Ascending aorta (tissue), 2 donors: ENCODE measurements around the gene NAT9. TPM values are rescaled to one million over a fixed set of nuclear protein-coding genes. Genes with fewer than 3 reads are reported as not detected.

Experiments
- DNase-seq, 2 donors: peaks; one replicate each; pipeline ENCODE4 v3.0.0-alpha.2; 2019; ENCODE audit warnings: low spot score in 2 of 2
- H3K27ac ChIP-seq, 2 donors: fragments of 200-600 bp; sonication (generic); one replicate each; pipeline ENCODE4 v1.5.1; 2016 to 2017; ENCODE audit warnings: mild to moderate bottlenecking in 1 of 2
- H3K27me3 ChIP-seq: fragments of 200-600 bp; sonication (generic); one replicate; pipeline ENCODE4 v1.5.1; 2017
- H3K36me3 ChIP-seq, 2 donors: fragments of 200-600 bp; sonication (generic); one replicate each; pipeline ENCODE4 v1.5.1; 2016
- H3K4me1 ChIP-seq, 2 donors: fragments of 200-600 bp; sonication (generic); one replicate each; pipeline ENCODE4 v1.5.1; 2016 to 2017; ENCODE audit warnings: mild to moderate bottlenecking in 1 of 2
- H3K4me3 ChIP-seq, 2 donors: fragments of 200-600 bp; sonication (generic); one replicate each; pipeline ENCODE4 v1.5.1; 2016 to 2017; ENCODE audit warnings: mild to moderate bottlenecking in 1 of 2
- H3K9me3 ChIP-seq, 2 donors: fragments of 200-600 bp; sonication (generic); one replicate each; pipeline ENCODE4 v1.5.1; 2016
- intact Hi-C: fragments of 100-400 bp; cut with DNase I; formaldehyde crosslinking; loops from one replicate; pipeline ENCODE4 v1.15.1; 2023
- total RNA-seq: library from RNA; depleted of rRNA; stranded (reverse); fragments of >200 nt; gene quantifications from one replicate; pipeline ENCODE4 v1.1.0, GENCODE V29; 2016
- TF ChIP-seq, protein P1 (sequence below), 3 experiments: fragments of 200-600 bp in 2 of 3; fragments of 450-650 bp in 1 of 3; sonication (generic) in 2 of 3; IDR thresholded peaks; one replicate each; pipeline ENCODE4 v1.5.1; 2016 to 2019; ENCODE audit warnings: antibody characterized with exemption in 3 of 3, mild to moderate bottlenecking in 1 of 3, moderate library complexity in 1 of 3

Gene NAT9
- total RNA-seq, 1 donor from 2014 or later, result 13.3 TPM

DNA sequence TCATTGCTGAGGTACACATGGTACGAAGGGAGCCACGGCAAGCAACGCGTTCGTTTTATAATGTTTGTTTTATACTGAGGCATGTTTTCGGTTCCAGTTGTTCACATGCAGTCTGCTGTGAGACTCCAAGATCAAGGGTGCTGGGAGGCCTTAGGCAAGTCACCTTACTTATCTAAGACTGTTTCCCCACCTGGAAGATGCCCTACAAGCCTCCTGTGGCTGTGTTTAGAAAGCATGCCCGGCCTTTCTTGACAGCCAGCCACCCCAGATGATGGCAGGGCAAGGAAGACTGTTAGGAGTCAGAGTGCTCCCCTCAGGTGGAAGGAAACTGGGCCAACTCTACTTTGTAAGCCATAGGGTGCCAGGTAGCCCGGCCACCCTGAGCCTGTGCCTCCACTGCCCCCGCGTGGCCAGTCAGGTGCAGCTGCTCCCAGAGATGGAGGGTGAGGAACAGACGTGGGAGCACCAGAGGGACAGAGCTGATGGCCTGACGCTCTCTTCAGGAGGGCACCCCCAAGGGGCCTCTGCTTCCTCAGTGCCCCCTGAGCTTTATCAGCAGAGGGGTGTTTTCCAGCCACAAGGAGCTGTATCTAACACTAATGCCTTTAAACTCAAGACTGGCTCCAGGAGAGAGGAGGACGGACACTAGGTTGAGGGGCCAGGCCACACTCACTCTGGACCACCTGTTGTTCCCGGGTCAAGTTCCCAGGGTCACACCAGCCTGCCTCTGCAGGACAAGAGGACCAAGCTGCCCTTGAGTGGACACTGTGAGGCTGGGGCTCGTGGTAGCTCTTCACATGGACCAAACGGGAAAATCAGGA is 5.4 kb downstream of the NAT9 start:
- no peaks in the 10 kb centered on the region for H3K27me3 ChIP-seq
- intact Hi-C loops, result loop anchor here (1.0 to 10.0 kb wide), 3 partner anchors 26 to 566 kb away; partner anchors contain the start of gene RPL38
- H3K4me3 ChIP-seq, result no peak overlapping the region
- no peaks in the 10 kb centered on the region for H3K9me3 ChIP-seq
- DNase-seq, result no peak
- H3K27ac ChIP-seq, result no peak overlapping the region
- peaks cover 10 to 31% of the 10 kb centered on the region in 2 donors for H3K4me1 ChIP-seq
- H3K36me3 ChIP-seq, result peaks cover 28 to 34% of the 10 kb centered on the region in 2 donors
- TF ChIP-seq, protein P1, sequence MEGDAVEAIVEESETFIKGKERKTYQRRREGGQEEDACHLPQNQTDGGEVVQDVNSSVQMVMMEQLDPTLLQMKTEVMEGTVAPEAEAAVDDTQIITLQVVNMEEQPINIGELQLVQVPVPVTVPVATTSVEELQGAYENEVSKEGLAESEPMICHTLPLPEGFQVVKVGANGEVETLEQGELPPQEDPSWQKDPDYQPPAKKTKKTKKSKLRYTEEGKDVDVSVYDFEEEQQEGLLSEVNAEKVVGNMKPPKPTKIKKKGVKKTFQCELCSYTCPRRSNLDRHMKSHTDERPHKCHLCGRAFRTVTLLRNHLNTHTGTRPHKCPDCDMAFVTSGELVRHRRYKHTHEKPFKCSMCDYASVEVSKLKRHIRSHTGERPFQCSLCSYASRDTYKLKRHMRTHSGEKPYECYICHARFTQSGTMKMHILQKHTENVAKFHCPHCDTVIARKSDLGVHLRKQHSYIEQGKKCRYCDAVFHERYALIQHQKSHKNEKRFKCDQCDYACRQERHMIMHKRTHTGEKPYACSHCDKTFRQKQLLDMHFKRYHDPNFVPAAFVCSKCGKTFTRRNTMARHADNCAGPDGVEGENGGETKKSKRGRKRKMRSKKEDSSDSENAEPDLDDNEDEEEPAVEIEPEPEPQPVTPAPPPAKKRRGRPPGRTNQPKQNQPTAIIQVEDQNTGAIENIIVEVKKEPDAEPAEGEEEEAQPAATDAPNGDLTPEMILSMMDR (IDR thresholded peaks at IDR 0.05), result peak; percentile 36 to 68 (median 59)

DNA sequence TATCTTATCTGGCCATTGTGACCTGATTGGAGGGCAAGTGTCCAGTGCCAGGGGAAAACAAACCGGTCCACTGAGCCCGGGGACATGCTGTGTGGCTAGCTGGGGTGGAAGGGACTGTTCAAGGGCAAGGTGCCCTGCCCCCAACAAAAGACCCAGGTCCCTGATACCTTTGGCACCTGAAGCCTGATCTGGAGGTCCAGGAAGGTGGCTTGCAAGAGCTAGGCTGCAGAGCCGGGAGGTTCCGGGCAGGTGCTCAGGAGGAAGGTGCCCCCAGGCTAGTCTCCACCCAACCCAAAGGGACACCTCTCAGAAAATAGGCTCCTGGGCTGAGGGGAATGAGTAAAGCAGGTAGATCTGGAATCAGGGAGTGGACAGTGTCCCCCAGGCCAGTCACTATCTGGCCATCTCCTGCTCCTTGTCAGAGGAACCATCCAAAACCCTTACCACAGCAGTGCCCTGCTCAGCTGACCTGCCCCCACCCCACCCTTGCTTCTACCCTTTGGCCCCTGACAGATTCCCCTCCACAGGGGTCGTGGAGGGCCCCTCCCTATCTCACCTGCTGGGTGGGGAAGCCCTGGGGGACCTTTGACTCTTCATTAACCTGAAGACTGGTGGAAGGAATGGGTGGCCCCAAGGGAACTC is 6.2 kb downstream of the NAT9 start:
- intact Hi-C loops, result loop anchor here (1.0 to 10.0 kb wide), 4 partner anchors 26 to 565 kb away; partner anchors contain the start of genes FDXR and RPL38
- H3K4me1 ChIP-seq, result peaks cover 6 to 23% of the 10 kb centered on the region in 2 donors
- H3K4me3 ChIP-seq, result no peak overlapping the region
- TF ChIP-seq, protein P1 (IDR thresholded peaks at IDR 0.05), result no peak
- H3K36me3 ChIP-seq, result peaks cover 28 to 34% of the 10 kb centered on the region in 2 donors
- no peak for DNase-seq
- no peaks in the 10 kb centered on the region for H3K9me3 ChIP-seq
- H3K27ac ChIP-seq, result peak overlapping the region; percentile 79 to 81
- H3K27me3 ChIP-seq, result no peaks in the 10 kb centered on the region

DNA sequence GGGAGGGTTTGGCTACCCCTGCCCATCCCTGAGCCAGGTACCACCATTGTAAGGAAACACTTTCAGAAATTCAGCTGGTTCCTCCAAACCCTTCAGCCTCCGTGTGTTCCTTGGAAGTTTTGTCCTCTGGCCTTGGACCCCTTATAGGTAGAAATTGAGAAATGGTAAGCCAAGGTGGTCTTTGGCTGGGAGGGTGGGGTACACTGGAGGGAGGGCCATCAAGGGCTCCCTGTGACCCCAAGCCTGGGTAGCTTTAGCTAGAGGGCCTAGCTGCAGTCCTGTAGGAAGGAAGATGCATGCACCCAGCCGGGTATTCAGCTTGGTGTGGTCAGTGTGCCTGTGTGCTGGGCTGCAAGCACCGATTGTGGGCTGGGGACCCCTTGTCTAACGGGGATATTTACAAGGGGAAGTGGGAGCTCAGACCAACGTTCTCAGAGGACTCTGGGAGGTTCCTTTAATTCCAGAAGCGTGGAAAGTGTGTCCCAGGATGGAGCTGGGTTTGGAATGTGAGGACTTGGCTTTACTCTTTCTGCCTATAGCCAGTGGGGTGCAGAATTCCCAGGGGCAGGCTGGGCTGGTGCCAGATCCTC is 6.8 kb downstream of the NAT9 start:
- H3K4me1 ChIP-seq, result peaks cover 6 to 19% of the 10 kb centered on the region in 2 donors
- TF ChIP-seq, protein P1 (IDR thresholded peaks at IDR 0.05), result no peak
- DNase-seq, result no peak
- peaks cover 28 to 34% of the 10 kb centered on the region in 2 donors for H3K36me3 ChIP-seq
- H3K27me3 ChIP-seq, result no peaks in the 10 kb centered on the region
- H3K27ac ChIP-seq, result peak overlapping the region; percentile 79 to 81
- H3K4me3 ChIP-seq, result no peak overlapping the region
- no peaks in the 10 kb centered on the region for H3K9me3 ChIP-seq
- intact Hi-C loops, result loop anchor here (2.0 kb wide), 1 partner anchor 103 kb away; the partner anchor contains the start of gene FDXR

DNA sequence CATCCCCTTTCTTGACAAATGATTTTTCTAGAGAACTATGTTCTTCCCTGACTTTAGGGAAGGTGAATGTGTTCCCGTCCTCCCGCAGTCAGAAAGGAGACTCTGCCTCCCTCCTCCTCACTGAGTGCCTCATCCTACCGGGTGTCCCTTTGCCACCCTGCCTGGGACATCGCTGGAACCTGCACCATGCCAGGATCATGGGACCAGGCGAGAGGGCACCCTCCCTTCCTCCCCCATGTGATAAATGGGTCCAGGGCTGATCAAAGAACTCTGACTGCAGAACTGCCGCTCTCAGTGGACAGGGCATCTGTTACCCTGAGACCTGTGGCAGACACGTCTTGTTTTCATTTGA is 7.4 kb downstream of the NAT9 start:
- DNase-seq, result no peak
- Histone ChIP-seq H3K9me3 (no peaks in the 10 kb centered on the region), H3K36me3 (peaks cover 28 to 34% of the 10 kb centered on the region in 2 donors), H3K27ac (peak overlapping the region; percentile 79 to 81), H3K27me3 (no peaks in the 10 kb centered on the region), H3K4me1 (peaks cover 6 to 16% of the 10 kb centered on the region in 2 donors), H3K4me3 (no peak overlapping the region)
- intact Hi-C loops, result loop anchor here (2.0 kb wide), 1 partner anchor 104 kb away; the partner anchor contains the start of gene FDXR
- TF ChIP-seq, protein P1 (IDR thresholded peaks at IDR 0.05), result no peak

DNA sequence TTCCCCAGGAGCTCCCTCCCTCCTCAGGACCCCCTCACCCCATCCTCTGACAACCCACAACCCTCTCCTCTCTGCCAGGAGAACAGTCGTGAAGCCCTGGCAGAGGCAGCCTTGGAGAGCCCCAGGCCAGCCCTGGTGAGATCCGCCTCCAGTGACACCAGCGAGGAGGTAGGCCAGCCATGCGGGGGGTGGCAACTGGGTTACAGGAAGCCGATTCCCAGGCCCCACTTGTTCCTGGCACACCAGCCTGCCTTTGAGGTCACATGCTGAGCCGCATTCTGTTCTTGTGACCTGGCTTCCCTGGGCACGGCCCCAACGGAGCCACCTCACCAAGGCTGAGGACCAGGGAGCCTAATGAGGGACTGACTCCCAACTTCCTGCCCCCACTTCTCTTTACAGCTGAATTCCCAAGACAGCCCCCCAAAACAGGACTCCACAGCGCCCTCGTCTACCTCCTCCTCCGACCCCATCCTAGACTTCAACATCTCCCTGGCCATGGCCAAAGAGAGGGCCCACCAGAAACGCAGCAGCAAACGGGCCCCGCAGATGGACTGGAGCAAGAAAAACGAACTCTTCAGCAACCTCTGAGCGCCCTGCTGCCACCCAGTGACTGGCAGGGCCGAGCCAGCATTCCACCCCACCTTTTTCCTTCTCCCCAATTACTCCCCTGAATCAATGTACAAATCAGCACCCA is 7.9 kb downstream of the NAT9 start:
- H3K4me3 ChIP-seq, result no peak overlapping the region
- no peaks in the 10 kb centered on the region for H3K9me3 ChIP-seq
- H3K36me3 ChIP-seq, result peaks cover 28 to 32% of the 10 kb centered on the region in 2 donors
- TF ChIP-seq, protein P1 (IDR thresholded peaks at IDR 0.05), result no peak
- no peaks in the 10 kb centered on the region for H3K27me3 ChIP-seq
- DNase-seq, result peak; percentile 78 to 95
- H3K4me1 ChIP-seq, result peaks cover 6 to 16% of the 10 kb centered on the region in 2 donors
- intact Hi-C loops, result loop anchor here (2.0 kb wide), 1 partner anchor 105 kb away; the partner anchor contains the start of gene FDXR
- H3K27ac ChIP-seq, result peak overlapping the region; percentile 79 to 81
